ENCODE data around the gene SIRPB1.

SIRPB1 gene

GRCh38 chr20:1631309-1632151 is 11.7 kb upstream of the SIRPB1 start:
- DNase-seq (ENCODE audit: low spot score) = no peak
- in situ Hi-C loops (cut with MboI; ENCODE audit: low pct_unique_long_range_greater_than_20kb, low sequenced_read_pairs, unreplicated experiment) = no loop called here
- TF ChIP-seq CTCF (IDR thresholded peaks at IDR 0.05; ENCODE audit: extremely low read depth, insufficient read depth, missing control alignments) = no peak

- in situ Hi-C loops (cut with MboI; ENCODE audit: low pct_unique_long_range_greater_than_20kb, low sequenced_read_pairs, unreplicated experiment) = no loop called here
- DNase-seq (ENCODE audit: low spot score) = no peak
- TF ChIP-seq CTCF (IDR thresholded peaks at IDR 0.05; ENCODE audit: extremely low read depth, insufficient read depth, missing control alignments) = no peak
Measured at GRCh38 chr20:1630186-1630585, 10.4 kb upstream of the SIRPB1 start.

- in situ Hi-C loops (cut with MboI; ENCODE audit: low pct_unique_long_range_greater_than_20kb, low sequenced_read_pairs, unreplicated experiment) = no loop called here
- no peak for TF ChIP-seq CTCF (IDR thresholded peaks at IDR 0.05; ENCODE audit: extremely low read depth, insufficient read depth, missing control alignments)
- no peak for DNase-seq (ENCODE audit: low spot score)
Measured at GRCh38 chr20:1629321-1629720, 9.5 kb upstream of the SIRPB1 start.

- DNase-seq (ENCODE audit: low spot score) = no peak
- no peak for TF ChIP-seq CTCF (IDR thresholded peaks at IDR 0.05; ENCODE audit: extremely low read depth, insufficient read depth, missing control alignments)
- in situ Hi-C loops (cut with MboI; ENCODE audit: low pct_unique_long_range_greater_than_20kb, low sequenced_read_pairs, unreplicated experiment) = no loop called here
Measured at GRCh38 chr20:1628621-1629020, 8.8 kb upstream of the SIRPB1 start.

- in situ Hi-C loops (cut with MboI; ENCODE audit: low pct_unique_long_range_greater_than_20kb, low sequenced_read_pairs, unreplicated experiment) = no loop called here
- no peak for DNase-seq (ENCODE audit: low spot score)
- no peak for TF ChIP-seq CTCF (IDR thresholded peaks at IDR 0.05; ENCODE audit: extremely low read depth, insufficient read depth, missing control alignments)
Measured at GRCh38 chr20:1627200-1627550, 7.4 kb upstream of the SIRPB1 start.

GRCh38 chr20:1626528-1627199 is 6.9 kb upstream of the SIRPB1 start:
- in situ Hi-C loops (cut with MboI; ENCODE audit: low pct_unique_long_range_greater_than_20kb, low sequenced_read_pairs, unreplicated experiment) = no loop called here

More at GRCh38 chr20:1626528-1627199, 6.9 kb upstream of the SIRPB1 start:
- no peak for DNase-seq (ENCODE audit: low spot score)
- TF ChIP-seq CTCF (IDR thresholded peaks at IDR 0.05; ENCODE audit: extremely low read depth, insufficient read depth, missing control alignments) = no peak
